SK-N-SH treated with all-trans-retinoic acid at 6 μM for 48 hours (cell line): ENCODE results near the gene C19orf44.

Source experiments
- ATAC-seq: fragments of 200-7000 bp; cut with Tn5 transposase; 3 replicates; pipeline ENCODE4 v1.9.1; 2020; ENCODE audit warnings: mild to moderate bottlenecking, moderate library complexity
- ARNTL ChIP-seq: fragments of 450-650 bp; formaldehyde crosslinking; IDR thresholded peaks from 2 replicates; pipeline ENCODE4 v1.5.0; 2020; ENCODE audit warnings: low read depth, mild to moderate bottlenecking, moderate library complexity, borderline replicate concordance
- BACH2 ChIP-seq: fragments of 250-450 bp; sonication (Bioruptor Pico); IDR thresholded peaks from 2 replicates; pipeline ENCODE4 v1.9.0; 2021; ENCODE audit warnings: mild to moderate bottlenecking, borderline replicate concordance
- CSDC2 ChIP-seq: fragments of 250-450 bp; sonication (Bioruptor Pico); IDR thresholded peaks from 2 replicates; pipeline ENCODE4 v1.5.0; 2020; ENCODE audit warnings: mild to moderate bottlenecking, moderate library complexity
- ESRRG ChIP-seq: fragments of 250-450 bp; sonication (Bioruptor Pico); IDR thresholded peaks from 2 replicates; pipeline ENCODE4 v1.6.1; 2021; ENCODE audit warnings: mild to moderate bottlenecking
- GLIS3 ChIP-seq: fragments of 250-450 bp; sonication (Bioruptor Pico); IDR thresholded peaks from 2 replicates; pipeline ENCODE4 v1.5.0; 2020; ENCODE audit warnings: mild to moderate bottlenecking, moderate library complexity
- ISL1 ChIP-seq: fragments of 250-450 bp; sonication (Bioruptor Pico); IDR thresholded peaks from 2 replicates; pipeline ENCODE4 v2.1.2; 2022; ENCODE audit warnings: mild to moderate bottlenecking, moderate library complexity
- OSR1 ChIP-seq: fragments of 250-450 bp; sonication (Bioruptor Pico); IDR thresholded peaks from 2 replicates; pipeline ENCODE4 v1.8.0; 2022; ENCODE audit warnings: moderate library complexity, mild to moderate bottlenecking, inconsistent platforms
- PPARA ChIP-seq: fragments of 250-450 bp; sonication (Bioruptor Pico); IDR thresholded peaks from 2 replicates; pipeline ENCODE4 v1.5.0; 2020; ENCODE audit warnings: mild to moderate bottlenecking, borderline replicate concordance
- RARB ChIP-seq: fragments of 250-450 bp; sonication (Bioruptor Pico); IDR thresholded peaks from 2 replicates; pipeline ENCODE4 v1.8.0; 2021; ENCODE audit warnings: mild to moderate bottlenecking, moderate library complexity
- SNAI2 ChIP-seq: fragments of 250-450 bp; sonication (Bioruptor Pico); IDR thresholded peaks from 2 replicates; pipeline ENCODE4 v1.5.0; 2020; ENCODE audit warnings: mild to moderate bottlenecking, moderate library complexity
- TCF4 ChIP-seq: fragments of 250-450 bp; sonication (Bioruptor Pico); IDR thresholded peaks from 2 replicates; pipeline ENCODE4 v1.8.0; 2021; ENCODE audit warnings: mild to moderate bottlenecking, moderate library complexity, borderline replicate concordance
- ZC3H10 ChIP-seq: fragments of 250-450 bp; sonication (Bioruptor Pico); IDR thresholded peaks from 2 replicates; pipeline ENCODE4 v1.5.1; 2021; ENCODE audit warnings: mild to moderate bottlenecking, moderate library complexity
- ZFP3 ChIP-seq: fragments of 250-450 bp; sonication (Bioruptor Pico); IDR thresholded peaks from 2 replicates; pipeline ENCODE4 v1.5.0; 2020; ENCODE audit warnings: mild to moderate bottlenecking, moderate library complexity
- ZFP30 ChIP-seq: fragments of 450-650 bp; formaldehyde crosslinking; IDR thresholded peaks from 2 replicates; pipeline ENCODE4 v1.5.0; 2022; ENCODE audit warnings: mild to moderate bottlenecking, moderate library complexity
- ZNF70 ChIP-seq: fragments of 450-650 bp; formaldehyde crosslinking; IDR thresholded peaks from 2 replicates; pipeline ENCODE4 v1.5.0; 2020; ENCODE audit warnings: mild to moderate bottlenecking, moderate library complexity
- ZNF8 ChIP-seq: fragments of 450-650 bp; formaldehyde crosslinking; IDR thresholded peaks from 2 replicates; pipeline ENCODE4 v1.5.0; 2020; ENCODE audit warnings: mild to moderate bottlenecking, moderate library complexity
- TF ChIP-seq, protein P1 (sequence below): fragments of 250-450 bp; sonication (Bioruptor Pico); IDR thresholded peaks from 2 replicates; pipeline ENCODE4 v1.8.0; 2020; ENCODE audit warnings: mild to moderate bottlenecking, moderate library complexity, borderline replicate concordance
- TF ChIP-seq, protein P2 (sequence below): fragments of 250-450 bp; sonication (Bioruptor Pico); IDR thresholded peaks from 2 replicates; pipeline ENCODE4 v1.5.1; 2021; ENCODE audit warnings: mild to moderate bottlenecking, moderate library complexity
- TF ChIP-seq, protein P3 (sequence below): fragments of 250-450 bp; sonication (Bioruptor Pico); IDR thresholded peaks from 2 replicates; pipeline ENCODE4 v1.5.0; 2020; ENCODE audit warnings: mild to moderate bottlenecking, moderate library complexity
- TF ChIP-seq, protein P4 (sequence below): fragments of 250-450 bp; sonication (Bioruptor Pico); IDR thresholded peaks from 2 replicates; pipeline ENCODE4 v1.8.0; 2021; ENCODE audit warnings: low read depth, mild to moderate bottlenecking, moderate library complexity, borderline replicate concordance
- TF ChIP-seq, protein P5 (sequence below): fragments of 250-450 bp; sonication (Bioruptor Pico); IDR thresholded peaks from 2 replicates; pipeline ENCODE4 v1.5.1; 2020; ENCODE audit warnings: low read depth, mild to moderate bottlenecking, moderate library complexity

Gene C19orf44

DNA sequence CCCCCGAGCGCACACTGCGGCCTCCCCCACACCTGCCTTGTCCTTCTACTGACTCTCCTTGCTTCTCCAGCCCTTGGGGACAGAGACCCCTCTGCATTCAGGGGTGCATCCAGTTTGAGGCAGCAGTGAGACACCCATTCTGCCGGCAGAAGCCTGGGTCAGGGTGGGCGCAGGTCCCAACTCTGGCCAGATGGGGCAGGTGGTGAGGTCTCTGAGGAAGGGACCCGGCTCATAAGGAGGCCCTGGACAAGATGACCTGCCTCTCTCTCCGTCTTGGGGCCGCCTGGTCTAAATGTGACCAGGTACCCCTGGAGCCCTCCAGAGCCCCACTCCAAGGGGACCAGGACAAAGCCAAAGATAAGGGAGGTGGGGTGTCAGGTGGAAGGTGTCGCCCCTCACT is 39.9 kb downstream of the C19orf44 start:
- TF ChIP-seq, protein P1, sequence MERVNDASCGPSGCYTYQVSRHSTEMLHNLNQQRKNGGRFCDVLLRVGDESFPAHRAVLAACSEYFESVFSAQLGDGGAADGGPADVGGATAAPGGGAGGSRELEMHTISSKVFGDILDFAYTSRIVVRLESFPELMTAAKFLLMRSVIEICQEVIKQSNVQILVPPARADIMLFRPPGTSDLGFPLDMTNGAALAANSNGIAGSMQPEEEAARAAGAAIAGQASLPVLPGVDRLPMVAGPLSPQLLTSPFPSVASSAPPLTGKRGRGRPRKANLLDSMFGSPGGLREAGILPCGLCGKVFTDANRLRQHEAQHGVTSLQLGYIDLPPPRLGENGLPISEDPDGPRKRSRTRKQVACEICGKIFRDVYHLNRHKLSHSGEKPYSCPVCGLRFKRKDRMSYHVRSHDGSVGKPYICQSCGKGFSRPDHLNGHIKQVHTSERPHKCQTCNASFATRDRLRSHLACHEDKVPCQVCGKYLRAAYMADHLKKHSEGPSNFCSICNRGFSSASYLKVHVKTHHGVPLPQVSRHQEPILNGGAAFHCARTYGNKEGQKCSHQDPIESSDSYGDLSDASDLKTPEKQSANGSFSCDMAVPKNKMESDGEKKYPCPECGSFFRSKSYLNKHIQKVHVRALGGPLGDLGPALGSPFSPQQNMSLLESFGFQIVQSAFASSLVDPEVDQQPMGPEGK (CRISPR knock-in tag): no peak
- TF ChIP-seq, protein P2, sequence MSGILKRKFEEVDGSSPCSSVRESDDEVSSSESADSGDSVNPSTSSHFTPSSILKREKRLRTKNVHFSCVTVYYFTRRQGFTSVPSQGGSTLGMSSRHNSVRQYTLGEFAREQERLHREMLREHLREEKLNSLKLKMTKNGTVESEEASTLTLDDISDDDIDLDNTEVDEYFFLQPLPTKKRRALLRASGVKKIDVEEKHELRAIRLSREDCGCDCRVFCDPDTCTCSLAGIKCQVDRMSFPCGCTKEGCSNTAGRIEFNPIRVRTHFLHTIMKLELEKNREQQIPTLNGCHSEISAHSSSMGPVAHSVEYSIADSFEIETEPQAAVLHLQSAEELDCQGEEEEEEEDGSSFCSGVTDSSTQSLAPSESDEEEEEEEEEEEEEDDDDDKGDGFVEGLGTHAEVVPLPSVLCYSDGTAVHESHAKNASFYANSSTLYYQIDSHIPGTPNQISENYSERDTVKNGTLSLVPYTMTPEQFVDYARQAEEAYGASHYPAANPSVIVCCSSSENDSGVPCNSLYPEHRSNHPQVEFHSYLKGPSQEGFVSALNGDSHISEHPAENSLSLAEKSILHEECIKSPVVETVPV (CRISPR knock-in tag): no peak
- TF ChIP-seq SNAI2 (no peak), ISL1 (CRISPR knock-in tag) (no peak), ESRRG (no peak), ZNF70 (CRISPR knock-in tag) (no peak), ZFP30 (CRISPR knock-in tag) (no peak), ZFP3 (no peak), CSDC2 (CRISPR knock-in tag) (no peak), OSR1 (CRISPR knock-in tag) (no peak), RARB (CRISPR knock-in tag) (no peak)
- TF ChIP-seq, protein P3, sequence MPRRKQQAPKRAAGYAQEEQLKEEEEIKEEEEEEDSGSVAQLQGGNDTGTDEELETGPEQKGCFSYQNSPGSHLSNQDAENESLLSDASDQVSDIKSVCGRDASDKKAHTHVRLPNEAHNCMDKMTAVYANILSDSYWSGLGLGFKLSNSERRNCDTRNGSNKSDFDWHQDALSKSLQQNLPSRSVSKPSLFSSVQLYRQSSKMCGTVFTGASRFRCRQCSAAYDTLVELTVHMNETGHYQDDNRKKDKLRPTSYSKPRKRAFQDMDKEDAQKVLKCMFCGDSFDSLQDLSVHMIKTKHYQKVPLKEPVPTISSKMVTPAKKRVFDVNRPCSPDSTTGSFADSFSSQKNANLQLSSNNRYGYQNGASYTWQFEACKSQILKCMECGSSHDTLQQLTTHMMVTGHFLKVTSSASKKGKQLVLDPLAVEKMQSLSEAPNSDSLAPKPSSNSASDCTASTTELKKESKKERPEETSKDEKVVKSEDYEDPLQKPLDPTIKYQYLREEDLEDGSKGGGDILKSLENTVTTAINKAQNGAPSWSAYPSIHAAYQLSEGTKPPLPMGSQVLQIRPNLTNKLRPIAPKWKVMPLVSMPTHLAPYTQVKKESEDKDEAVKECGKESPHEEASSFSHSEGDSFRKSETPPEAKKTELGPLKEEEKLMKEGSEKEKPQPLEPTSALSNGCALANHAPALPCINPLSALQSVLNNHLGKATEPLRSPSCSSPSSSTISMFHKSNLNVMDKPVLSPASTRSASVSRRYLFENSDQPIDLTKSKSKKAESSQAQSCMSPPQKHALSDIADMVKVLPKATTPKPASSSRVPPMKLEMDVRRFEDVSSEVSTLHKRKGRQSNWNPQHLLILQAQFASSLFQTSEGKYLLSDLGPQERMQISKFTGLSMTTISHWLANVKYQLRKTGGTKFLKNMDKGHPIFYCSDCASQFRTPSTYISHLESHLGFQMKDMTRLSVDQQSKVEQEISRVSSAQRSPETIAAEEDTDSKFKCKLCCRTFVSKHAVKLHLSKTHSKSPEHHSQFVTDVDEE: no peak
- TF ChIP-seq, protein P4, sequence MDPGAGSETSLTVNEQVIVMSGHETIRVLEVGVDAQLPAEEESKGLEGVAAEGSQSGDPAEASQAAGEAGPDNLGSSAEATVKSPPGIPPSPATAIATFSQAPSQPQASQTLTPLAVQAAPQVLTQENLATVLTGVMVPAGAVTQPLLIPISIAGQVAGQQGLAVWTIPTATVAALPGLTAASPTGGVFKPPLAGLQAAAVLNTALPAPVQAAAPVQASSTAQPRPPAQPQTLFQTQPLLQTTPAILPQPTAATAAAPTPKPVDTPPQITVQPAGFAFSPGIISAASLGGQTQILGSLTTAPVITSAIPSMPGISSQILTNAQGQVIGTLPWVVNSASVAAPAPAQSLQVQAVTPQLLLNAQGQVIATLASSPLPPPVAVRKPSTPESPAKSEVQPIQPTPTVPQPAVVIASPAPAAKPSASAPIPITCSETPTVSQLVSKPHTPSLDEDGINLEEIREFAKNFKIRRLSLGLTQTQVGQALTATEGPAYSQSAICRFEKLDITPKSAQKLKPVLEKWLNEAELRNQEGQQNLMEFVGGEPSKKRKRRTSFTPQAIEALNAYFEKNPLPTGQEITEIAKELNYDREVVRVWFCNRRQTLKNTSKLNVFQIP (CRISPR knock-in tag): no peak
- ATAC-seq: no peak; the same call in 2 of the 3 replicates

DNA sequence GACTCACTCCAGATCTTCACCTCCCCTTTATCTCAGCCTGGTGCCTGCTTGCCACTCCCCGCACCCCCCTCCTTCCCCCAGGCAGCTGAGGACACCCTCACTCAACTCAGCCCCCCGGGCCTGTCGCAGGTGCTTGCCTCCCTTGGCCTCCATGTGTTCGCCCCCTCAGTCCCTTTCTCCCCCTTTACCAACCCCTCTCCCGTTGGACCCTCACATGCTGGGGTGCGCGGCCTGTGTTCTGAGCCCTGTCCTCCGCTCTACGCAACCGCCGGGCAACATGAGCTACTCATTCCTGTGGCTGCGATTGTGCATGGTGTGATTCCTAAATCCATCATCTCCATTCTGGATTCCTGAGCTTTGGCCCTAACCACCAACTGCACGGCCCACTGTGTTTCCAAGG is 40.9 kb downstream of the C19orf44 start:
- TF ChIP-seq ESRRG (no peak), ZNF8 (CRISPR knock-in tag) (no peak), ZFP3 (no peak), TCF4 (no peak), PPARA (no peak), BACH2 (CRISPR knock-in tag) (no peak)
- TF ChIP-seq, protein P2 (CRISPR knock-in tag): no peak
- TF ChIP-seq, protein P1 (CRISPR knock-in tag): no peak
- ATAC-seq: no peak

DNA sequence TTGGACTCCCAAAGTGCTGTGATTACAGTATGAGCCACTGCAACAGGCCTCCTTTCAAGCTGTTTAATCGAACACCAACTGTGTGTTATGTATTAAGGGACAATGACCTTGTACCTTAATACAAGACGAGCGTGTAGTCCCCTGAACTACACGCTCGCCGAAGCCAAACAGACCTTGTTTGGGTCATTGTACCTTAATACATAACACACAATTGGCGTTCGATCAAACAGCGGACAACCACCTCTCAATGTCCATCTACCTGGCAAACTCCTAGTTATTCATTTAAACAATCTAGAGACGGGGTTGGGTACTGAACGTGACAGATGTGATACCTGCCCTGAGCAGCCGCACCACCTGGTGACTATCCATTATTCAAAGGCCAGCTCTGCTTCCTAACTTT is 44.8 kb downstream of the C19orf44 start:
- no peak for ATAC-seq
- TF ChIP-seq, protein P4 (CRISPR knock-in tag): no peak
- TF ChIP-seq ARNTL (CRISPR knock-in tag) (no peak), ESRRG (no peak), ZC3H10 (CRISPR knock-in tag) (no peak), ZFP30 (CRISPR knock-in tag) (no peak), ZNF70 (CRISPR knock-in tag) (no peak), TCF4 (no peak), ZFP3 (no peak), OSR1 (CRISPR knock-in tag) (no peak), RARB (CRISPR knock-in tag) (no peak), GLIS3 (CRISPR knock-in tag) (no peak)
- TF ChIP-seq, protein P5, sequence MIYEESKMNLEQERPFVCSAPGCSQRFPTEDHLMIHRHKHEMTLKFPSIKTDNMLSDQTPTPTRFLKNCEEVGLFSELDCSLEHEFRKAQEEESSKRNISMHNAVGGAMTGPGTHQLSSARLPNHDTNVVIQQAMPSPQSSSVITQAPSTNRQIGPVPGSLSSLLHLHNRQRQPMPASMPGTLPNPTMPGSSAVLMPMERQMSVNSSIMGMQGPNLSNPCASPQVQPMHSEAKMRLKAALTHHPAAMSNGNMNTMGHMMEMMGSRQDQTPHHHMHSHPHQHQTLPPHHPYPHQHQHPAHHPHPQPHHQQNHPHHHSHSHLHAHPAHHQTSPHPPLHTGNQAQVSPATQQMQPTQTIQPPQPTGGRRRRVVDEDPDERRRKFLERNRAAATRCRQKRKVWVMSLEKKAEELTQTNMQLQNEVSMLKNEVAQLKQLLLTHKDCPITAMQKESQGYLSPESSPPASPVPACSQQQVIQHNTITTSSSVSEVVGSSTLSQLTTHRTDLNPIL (CRISPR knock-in tag): no peak
